ENCODE data around the gene JAML.

JAML gene

DNA sequence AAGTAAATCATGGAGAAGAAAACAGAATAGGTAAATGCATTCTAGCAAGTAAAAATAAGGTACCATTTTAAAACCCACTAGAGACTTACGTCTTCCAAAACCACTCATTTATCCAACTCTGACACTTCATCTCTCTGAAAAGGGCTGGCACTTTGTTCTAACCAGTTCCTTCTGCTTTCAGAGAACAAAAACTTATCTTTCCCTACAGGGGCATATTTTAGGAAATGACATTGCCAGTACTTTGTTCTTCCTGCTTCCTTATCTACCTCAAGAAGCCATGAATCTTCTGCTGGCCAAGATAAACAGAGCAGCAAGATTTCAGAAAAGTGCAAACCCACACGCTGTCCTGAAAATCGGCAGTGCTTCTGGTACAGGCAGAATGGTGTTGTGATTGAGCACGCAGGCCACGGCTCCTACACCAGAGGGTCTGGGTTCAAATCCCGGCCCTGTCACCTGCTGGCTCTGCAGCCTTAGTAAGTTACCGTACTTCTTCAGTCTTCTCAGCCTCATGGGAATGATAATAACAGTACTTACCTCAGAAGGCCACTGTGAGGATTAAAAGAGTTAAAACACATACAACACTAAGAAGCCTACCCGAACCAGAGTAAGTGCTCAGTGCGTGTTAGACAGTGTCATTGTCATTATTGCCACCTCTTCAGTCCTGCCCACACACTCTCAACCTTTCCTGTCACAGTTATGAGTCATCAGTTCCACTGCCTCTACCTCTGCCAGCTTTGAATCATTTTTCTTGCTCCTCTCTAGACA is 16.4 kb upstream of the JAML start:
- peak; percentile 37 to 50 (median 46) for DNase-seq
- H3K9me3 ChIP-seq (ENCODE audit: control insufficient read depth, low read length), result no peaks in the 10 kb centered on the region
- H3K4me1 ChIP-seq (ENCODE audit: control insufficient read depth, insufficient read depth, low read length, poor library complexity, severe bottlenecking), result peaks cover 59% of the 10 kb centered on the region
- H3K36me3 ChIP-seq (ENCODE audit: control insufficient read depth, insufficient read depth, low read length), result peaks cover 8% of the 10 kb centered on the region
- H3K27me3 ChIP-seq (replicated peaks; ENCODE audit: control insufficient read depth, insufficient read depth, low read length, poor library complexity, severe bottlenecking), result no peaks in the 10 kb centered on the region
- H3K4me3 ChIP-seq (ENCODE audit: insufficient read depth, low read depth, low read length, poor library complexity, severe bottlenecking), result no peak overlapping the region
- H3K27ac ChIP-seq (ENCODE audit: insufficient read depth, low read length, poor library complexity, severe bottlenecking), result peak overlapping the region; percentile 71

DNA sequence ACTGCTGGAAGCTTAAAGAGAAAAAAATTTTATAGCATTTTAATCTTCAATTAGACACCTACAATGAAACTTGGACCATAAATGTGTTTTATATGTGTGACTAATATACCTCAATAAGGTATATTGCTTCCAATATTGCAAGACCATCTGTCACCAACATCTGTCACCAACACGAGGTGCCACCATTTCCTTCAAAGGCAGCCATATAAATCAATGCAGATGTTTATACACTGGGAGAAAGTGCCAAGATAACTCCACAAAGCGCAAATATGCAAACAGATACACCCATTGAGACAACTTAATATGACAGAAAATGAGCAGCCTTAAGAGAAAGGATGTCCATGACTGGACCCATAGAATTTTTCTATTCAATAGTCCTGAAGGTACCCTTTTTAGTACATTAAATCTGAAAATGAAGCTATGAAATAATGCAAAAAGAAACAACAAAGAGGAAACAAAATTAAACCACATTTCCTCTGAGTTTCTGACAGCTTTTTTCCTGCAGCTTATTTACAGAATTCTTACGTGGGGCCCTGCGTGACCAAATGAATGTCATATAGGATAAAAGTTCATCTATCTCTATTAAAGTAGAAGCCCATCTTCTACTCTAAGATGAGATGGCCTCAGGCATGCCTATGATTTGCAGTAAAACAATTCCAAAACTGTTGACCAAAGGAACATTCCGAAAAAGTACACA is 14.8 kb upstream of the JAML start:
- no peak for DNase-seq
- H3K36me3 ChIP-seq (ENCODE audit: control insufficient read depth, insufficient read depth, low read length), result peaks cover 11% of the 10 kb centered on the region
- H3K4me3 ChIP-seq (ENCODE audit: insufficient read depth, low read depth, low read length, poor library complexity, severe bottlenecking), result peak overlapping the region; percentile 13
- H3K27ac ChIP-seq (ENCODE audit: insufficient read depth, low read length, poor library complexity, severe bottlenecking), result peak overlapping the region; percentile 71
- H3K9me3 ChIP-seq (ENCODE audit: control insufficient read depth, low read length), result no peaks in the 10 kb centered on the region
- no peaks in the 10 kb centered on the region for H3K27me3 ChIP-seq (replicated peaks; ENCODE audit: control insufficient read depth, insufficient read depth, low read length, poor library complexity, severe bottlenecking)
- H3K4me1 ChIP-seq (ENCODE audit: control insufficient read depth, insufficient read depth, low read length, poor library complexity, severe bottlenecking), result peaks cover 55% of the 10 kb centered on the region

GRCh38 chr11:118238929-118239328 is 14.1 kb upstream of the JAML start:
- H3K4me1 ChIP-seq (ENCODE audit: control insufficient read depth, insufficient read depth, low read length, poor library complexity, severe bottlenecking), result peaks cover 55% of the 10 kb centered on the region

DNA sequence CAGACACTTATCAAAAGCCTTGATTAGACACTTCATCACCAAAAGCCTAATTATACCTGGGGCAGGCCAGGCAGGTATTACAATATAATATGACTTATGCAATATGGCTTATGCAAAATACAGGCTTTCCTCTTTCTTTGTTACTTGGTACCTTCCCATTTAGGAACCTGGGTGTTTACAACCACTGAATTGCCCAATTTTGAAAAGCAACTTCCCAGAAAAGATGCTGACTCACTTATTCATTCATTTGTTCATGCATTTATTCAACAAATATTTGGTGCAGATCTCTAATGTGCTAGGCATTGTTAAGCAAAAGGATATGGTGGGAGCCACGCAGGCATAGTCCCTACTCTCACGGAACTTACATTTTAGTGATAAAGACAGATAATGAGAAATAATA is 13.6 kb upstream of the JAML start:
- Histone ChIP-seq H3K36me3 (ENCODE audit: control insufficient read depth, insufficient read depth, low read length) (peaks cover 20% of the 10 kb centered on the region), H3K27me3 (replicated peaks; ENCODE audit: control insufficient read depth, insufficient read depth, low read length, poor library complexity, severe bottlenecking) (no peaks in the 10 kb centered on the region), H3K4me3 (ENCODE audit: insufficient read depth, low read depth, low read length, poor library complexity, severe bottlenecking) (no peak overlapping the region), H3K4me1 (ENCODE audit: control insufficient read depth, insufficient read depth, low read length, poor library complexity, severe bottlenecking) (peaks cover 55% of the 10 kb centered on the region), H3K27ac (ENCODE audit: insufficient read depth, low read length, poor library complexity, severe bottlenecking) (peak overlapping the region; percentile 71), H3K9me3 (ENCODE audit: control insufficient read depth, low read length) (no peaks in the 10 kb centered on the region)
- no peak for DNase-seq

More at GRCh38 chr11:118238929-118239328, 14.1 kb upstream of the JAML start:
- H3K4me3 ChIP-seq (ENCODE audit: insufficient read depth, low read depth, low read length, poor library complexity, severe bottlenecking), result no peak overlapping the region
- no peaks in the 10 kb centered on the region for H3K27me3 ChIP-seq (replicated peaks; ENCODE audit: control insufficient read depth, insufficient read depth, low read length, poor library complexity, severe bottlenecking)
- no peak for DNase-seq
- H3K27ac ChIP-seq (ENCODE audit: insufficient read depth, low read length, poor library complexity, severe bottlenecking), result peak overlapping the region; percentile 71
- no peaks in the 10 kb centered on the region for H3K9me3 ChIP-seq (ENCODE audit: control insufficient read depth, low read length)
- H3K36me3 ChIP-seq (ENCODE audit: control insufficient read depth, insufficient read depth, low read length), result peaks cover 17% of the 10 kb centered on the region

DNA sequence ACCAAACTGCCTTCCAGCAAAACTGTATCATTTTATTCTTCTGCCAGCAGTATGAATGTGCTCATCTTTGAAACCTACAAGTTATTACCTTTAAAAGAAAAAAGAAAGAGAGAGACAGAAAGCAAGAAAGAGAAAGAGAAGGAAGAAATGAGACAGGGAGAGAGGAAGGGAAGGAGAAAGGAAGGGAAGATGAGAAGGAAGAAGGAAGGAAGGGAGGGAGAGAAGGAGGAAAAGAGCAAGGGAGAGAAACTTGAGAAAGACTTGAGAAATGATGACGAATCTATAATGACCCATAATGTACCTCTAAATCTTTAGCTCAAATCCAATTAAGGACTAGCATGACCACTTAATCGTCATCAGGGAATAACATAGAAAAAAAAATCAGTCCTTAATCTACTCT is 11.4 kb upstream of the JAML start:
- H3K27ac ChIP-seq (ENCODE audit: insufficient read depth, low read length, poor library complexity, severe bottlenecking), result no peak overlapping the region
- peaks cover 35% of the 10 kb centered on the region for H3K4me1 ChIP-seq (ENCODE audit: control insufficient read depth, insufficient read depth, low read length, poor library complexity, severe bottlenecking)
- H3K27me3 ChIP-seq (replicated peaks; ENCODE audit: control insufficient read depth, insufficient read depth, low read length, poor library complexity, severe bottlenecking), result no peaks in the 10 kb centered on the region
- no peak for DNase-seq
- peaks cover 29% of the 10 kb centered on the region for H3K36me3 ChIP-seq (ENCODE audit: control insufficient read depth, insufficient read depth, low read length)
- H3K9me3 ChIP-seq (ENCODE audit: control insufficient read depth, low read length), result no peaks in the 10 kb centered on the region
- no peak overlapping the region for H3K4me3 ChIP-seq (ENCODE audit: insufficient read depth, low read depth, low read length, poor library complexity, severe bottlenecking)

DNA sequence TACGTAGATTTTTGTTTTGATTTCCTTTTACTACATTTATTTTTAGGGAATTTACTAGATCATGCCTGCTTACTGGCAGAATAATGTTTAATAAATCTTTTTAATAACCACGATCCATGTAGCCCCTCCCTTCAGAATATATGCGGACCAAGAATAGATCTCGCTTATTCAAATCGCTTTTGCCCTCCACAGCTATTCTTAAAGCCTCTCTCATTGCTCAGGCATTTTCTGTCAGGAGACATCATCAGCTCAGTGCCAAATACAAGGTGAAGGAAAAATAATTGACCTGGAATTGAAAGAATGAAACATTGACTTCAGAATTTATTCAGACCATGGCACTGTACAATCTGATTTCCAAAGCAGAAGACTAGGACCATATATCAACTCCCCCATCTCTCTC is 10.0 kb upstream of the JAML start:
- Histone ChIP-seq H3K27me3 (replicated peaks; ENCODE audit: control insufficient read depth, insufficient read depth, low read length, poor library complexity, severe bottlenecking) (no peaks in the 10 kb centered on the region), H3K4me1 (ENCODE audit: control insufficient read depth, insufficient read depth, low read length, poor library complexity, severe bottlenecking) (peaks cover 29% of the 10 kb centered on the region), H3K4me3 (ENCODE audit: insufficient read depth, low read depth, low read length, poor library complexity, severe bottlenecking) (no peak overlapping the region), H3K36me3 (ENCODE audit: control insufficient read depth, insufficient read depth, low read length) (peaks cover 29% of the 10 kb centered on the region), H3K9me3 (ENCODE audit: control insufficient read depth, low read length) (no peaks in the 10 kb centered on the region), H3K27ac (ENCODE audit: insufficient read depth, low read length, poor library complexity, severe bottlenecking) (no peak overlapping the region)
- DNase-seq, result no peak

DNA sequence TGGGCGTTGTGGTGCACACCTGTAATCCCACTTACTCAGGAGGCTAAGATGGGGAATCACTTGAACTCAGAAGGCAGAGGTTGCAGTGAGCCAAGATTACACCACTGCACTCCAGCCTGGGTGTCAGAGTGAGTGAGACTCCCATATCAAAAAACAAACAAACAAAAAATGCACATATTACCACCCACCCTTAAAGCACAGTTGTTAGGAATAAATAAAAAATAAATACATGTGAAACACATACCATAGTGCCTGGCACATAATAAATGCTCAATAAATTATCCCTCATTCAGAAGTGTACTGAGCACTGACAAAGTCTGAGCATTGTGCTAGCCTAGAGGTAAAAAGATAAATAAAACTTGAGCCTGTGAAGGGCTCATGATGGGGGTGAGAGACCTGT is 9.0 kb upstream of the JAML start:
- no peak for DNase-seq
- peaks cover 29% of the 10 kb centered on the region for H3K36me3 ChIP-seq (ENCODE audit: control insufficient read depth, insufficient read depth, low read length)
- no peaks in the 10 kb centered on the region for H3K27me3 ChIP-seq (replicated peaks; ENCODE audit: control insufficient read depth, insufficient read depth, low read length, poor library complexity, severe bottlenecking)
- no peak overlapping the region for H3K27ac ChIP-seq (ENCODE audit: insufficient read depth, low read length, poor library complexity, severe bottlenecking)
- no peaks in the 10 kb centered on the region for H3K9me3 ChIP-seq (ENCODE audit: control insufficient read depth, low read length)
- no peak overlapping the region for H3K4me3 ChIP-seq (ENCODE audit: insufficient read depth, low read depth, low read length, poor library complexity, severe bottlenecking)
- H3K4me1 ChIP-seq (ENCODE audit: control insufficient read depth, insufficient read depth, low read length, poor library complexity, severe bottlenecking), result peaks cover 26% of the 10 kb centered on the region

DNA sequence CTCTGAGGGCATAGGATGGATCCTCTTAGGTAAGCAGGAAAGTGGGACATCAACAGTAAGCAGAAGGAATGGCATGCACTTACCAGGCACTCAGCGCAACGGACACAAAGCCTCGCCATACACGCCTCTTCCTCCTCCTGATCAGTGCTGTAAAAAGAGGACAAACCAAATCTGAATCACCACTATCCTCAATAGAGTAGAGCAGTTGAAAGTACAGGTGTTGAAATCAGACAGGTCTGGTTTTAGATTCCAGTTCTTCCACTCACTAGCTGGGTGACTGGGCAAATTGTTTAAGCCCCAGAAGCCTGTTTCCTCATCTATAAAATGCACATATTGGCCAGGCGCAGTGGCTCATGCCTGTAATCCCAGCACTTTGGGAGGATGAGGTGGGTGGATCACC is 8.6 kb upstream of the JAML start:
- Histone ChIP-seq H3K4me3 (ENCODE audit: insufficient read depth, low read depth, low read length, poor library complexity, severe bottlenecking) (no peak overlapping the region), H3K36me3 (ENCODE audit: control insufficient read depth, insufficient read depth, low read length) (peaks cover 29% of the 10 kb centered on the region), H3K4me1 (ENCODE audit: control insufficient read depth, insufficient read depth, low read length, poor library complexity, severe bottlenecking) (peaks cover 25% of the 10 kb centered on the region), H3K9me3 (ENCODE audit: control insufficient read depth, low read length) (no peaks in the 10 kb centered on the region), H3K27me3 (replicated peaks; ENCODE audit: control insufficient read depth, insufficient read depth, low read length, poor library complexity, severe bottlenecking) (no peaks in the 10 kb centered on the region), H3K27ac (ENCODE audit: insufficient read depth, low read length, poor library complexity, severe bottlenecking) (no peak overlapping the region)
- DNase-seq, result no peak

- no peak overlapping the region for H3K27ac ChIP-seq (ENCODE audit: insufficient read depth, low read length, poor library complexity, severe bottlenecking)
- H3K4me1 ChIP-seq (ENCODE audit: control insufficient read depth, insufficient read depth, low read length, poor library complexity, severe bottlenecking), result peaks cover 29% of the 10 kb centered on the region
- peak in 1 of 3 donors; percentile 26 for DNase-seq
- H3K9me3 ChIP-seq (ENCODE audit: control insufficient read depth, low read length), result no peaks in the 10 kb centered on the region
- peaks cover 29% of the 10 kb centered on the region for H3K36me3 ChIP-seq (ENCODE audit: control insufficient read depth, insufficient read depth, low read length)
- no peak overlapping the region for H3K4me3 ChIP-seq (ENCODE audit: insufficient read depth, low read depth, low read length, poor library complexity, severe bottlenecking)
- H3K27me3 ChIP-seq (replicated peaks; ENCODE audit: control insufficient read depth, insufficient read depth, low read length, poor library complexity, severe bottlenecking), result no peaks in the 10 kb centered on the region
These were observed 7.8 kb upstream of the JAML start for GRCh38 chr11:118232659-118233058.

- Histone ChIP-seq H3K36me3 (ENCODE audit: control insufficient read depth, insufficient read depth, low read length) (peaks cover 21% of the 10 kb centered on the region), H3K9me3 (ENCODE audit: control insufficient read depth, low read length) (no peaks in the 10 kb centered on the region), H3K27me3 (replicated peaks; ENCODE audit: control insufficient read depth, insufficient read depth, low read length, poor library complexity, severe bottlenecking) (no peaks in the 10 kb centered on the region), H3K27ac (ENCODE audit: insufficient read depth, low read length, poor library complexity, severe bottlenecking) (no peak overlapping the region), H3K4me3 (ENCODE audit: insufficient read depth, low read depth, low read length, poor library complexity, severe bottlenecking) (no peak overlapping the region), H3K4me1 (ENCODE audit: control insufficient read depth, insufficient read depth, low read length, poor library complexity, severe bottlenecking) (peaks cover 36% of the 10 kb centered on the region)
- DNase-seq, result no peak
These were observed 6.7 kb upstream of the JAML start for GRCh38 chr11:118231461-118231860.

All from effector memory CD4-positive, alpha-beta T cell (primary cell).